ENCODE measurements around the gene TMBIM1.
A peak's percentile ranks its signal among the peaks of the same experiment; 100 is the strongest.

Gene TMBIM1, protein sequence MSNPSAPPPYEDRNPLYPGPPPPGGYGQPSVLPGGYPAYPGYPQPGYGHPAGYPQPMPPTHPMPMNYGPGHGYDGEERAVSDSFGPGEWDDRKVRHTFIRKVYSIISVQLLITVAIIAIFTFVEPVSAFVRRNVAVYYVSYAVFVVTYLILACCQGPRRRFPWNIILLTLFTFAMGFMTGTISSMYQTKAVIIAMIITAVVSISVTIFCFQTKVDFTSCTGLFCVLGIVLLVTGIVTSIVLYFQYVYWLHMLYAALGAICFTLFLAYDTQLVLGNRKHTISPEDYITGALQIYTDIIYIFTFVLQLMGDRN

DNA sequence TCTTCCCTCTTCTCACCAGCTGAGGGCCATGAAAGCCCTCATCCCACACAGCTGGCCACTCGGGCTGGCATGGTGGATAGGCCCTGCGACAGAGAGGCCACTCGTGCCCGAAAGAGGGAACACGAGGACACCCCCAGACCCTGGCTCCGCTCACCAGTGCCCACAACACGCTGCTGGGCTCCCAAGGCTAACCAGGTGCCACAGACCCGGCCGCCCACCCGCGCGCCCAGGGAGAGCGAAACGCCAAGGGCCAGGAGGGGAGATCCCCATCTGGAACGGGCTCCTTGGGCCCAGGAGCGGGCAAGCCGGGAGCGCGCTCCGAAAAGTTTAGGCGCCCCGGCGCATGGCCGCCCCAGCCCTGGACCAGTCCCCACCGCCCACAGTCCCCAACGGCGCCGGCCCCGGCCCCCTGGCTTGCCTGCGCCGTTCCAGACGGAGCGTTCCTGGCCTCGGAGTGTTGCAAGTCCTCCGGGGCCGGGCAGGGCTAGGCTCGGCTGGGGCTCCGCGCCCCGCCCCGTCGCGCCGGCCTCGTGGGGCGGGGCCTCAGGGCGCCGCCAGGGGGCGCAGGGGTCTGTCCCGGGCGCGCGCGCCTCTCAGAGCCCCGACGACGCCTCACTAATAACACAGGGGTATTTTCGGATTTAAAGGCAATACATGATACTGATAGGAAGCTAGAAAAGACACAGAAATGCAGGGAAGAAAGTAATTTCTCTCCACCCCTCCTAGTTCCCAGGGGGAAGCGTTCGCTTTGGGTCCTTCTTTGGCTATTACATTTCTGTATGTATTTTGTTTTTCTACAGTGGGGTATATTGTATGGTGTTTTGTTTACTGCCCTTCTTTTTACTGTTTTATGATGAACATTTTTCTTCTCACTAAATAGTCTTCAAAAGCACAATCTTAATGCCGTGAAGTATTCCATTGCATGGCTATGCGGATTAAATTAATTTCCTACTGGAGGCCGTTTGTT, at the start of gene TMBIM1:
Gene TMBIM1, minus strand, starts transcription at position 456 of the 967 bp plus-strand sequence. CDS start 10,362 bp downstream, outside the sequence.
- peak; percentile 75 for DNase-seq (ENCODE audit: low spot score)

- no peak for DNase-seq (ENCODE audit: low spot score)
Measured at GRCh38 chr2:218341381-218341780, 49.1 kb upstream of the TMBIM1 start.

GRCh38 chr2:218340656-218341055, 48.4 kb upstream of the TMBIM1 start:
- no peak for DNase-seq (ENCODE audit: low spot score)

DNA sequence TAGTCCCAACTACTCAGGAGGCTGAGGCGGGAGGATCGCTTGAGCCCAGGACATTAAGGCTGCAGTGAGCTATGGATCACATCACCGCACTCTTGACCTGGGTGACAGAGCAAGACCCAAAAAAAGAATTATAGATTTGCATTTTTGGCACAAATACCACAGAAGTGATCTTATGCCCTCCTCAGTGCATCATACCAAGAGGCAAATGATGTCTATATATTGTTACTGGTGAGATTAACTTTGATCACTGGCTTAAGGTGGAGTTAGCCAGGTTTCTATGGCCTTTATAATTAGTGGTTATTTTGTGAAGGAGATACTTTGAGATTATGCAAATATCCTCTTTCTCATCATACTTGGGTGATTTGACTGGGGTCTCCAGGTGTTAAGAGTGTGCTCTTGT, 42.2 kb upstream of the TMBIM1 start:
- DNase-seq (ENCODE audit: low spot score), result no peak

- no peak for DNase-seq (ENCODE audit: low spot score)
Measured at GRCh38 chr2:218332920-218333645, 40.8 kb upstream of the TMBIM1 start.

DNA sequence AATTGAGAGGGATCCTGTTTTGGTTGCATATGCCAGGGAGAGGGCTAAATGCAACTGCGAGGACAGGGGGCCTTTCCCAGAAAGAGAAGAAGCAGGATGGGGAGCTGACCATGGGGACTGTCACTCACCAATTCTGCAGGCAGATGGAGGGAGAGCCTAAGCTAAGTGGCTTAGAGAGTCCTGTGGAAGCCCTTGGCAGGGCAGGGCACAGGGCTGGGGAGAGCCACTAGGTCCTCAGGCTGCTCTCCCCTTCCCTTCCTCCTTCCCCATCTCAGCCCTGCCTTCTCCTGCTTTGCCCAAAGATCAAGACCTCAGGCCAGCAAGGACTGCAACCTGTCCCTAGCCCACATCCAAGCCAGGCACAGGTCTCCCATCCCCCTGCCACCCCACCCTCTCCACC, 40.0 kb upstream of the TMBIM1 start:
- DNase-seq (ENCODE audit: low spot score), result no peak

DNA sequence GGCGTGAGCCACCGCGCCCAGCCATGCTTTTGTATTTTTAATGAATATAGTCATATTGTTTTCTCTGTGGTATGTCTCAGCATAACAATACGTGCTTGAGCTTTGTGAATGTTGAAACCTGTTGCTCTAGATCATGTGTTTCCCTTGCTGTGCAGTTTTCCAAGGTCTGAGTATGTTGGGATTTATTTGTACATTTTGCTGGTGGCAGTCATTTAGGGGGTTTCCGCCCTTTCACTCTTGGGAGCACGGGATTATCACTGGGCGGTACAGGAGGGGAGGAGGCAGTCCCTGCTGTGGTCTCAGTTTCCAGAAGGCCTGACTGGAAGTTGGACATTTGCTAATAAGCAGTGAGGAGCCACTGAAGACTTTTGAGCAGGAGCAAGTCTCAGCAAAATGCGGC, 39.4 kb upstream of the TMBIM1 start:
- DNase-seq (ENCODE audit: low spot score), result no peak

- no peak for DNase-seq (ENCODE audit: low spot score)
Measured at GRCh38 chr2:218329826-218330593, 37.7 kb upstream of the TMBIM1 start.

DNA sequence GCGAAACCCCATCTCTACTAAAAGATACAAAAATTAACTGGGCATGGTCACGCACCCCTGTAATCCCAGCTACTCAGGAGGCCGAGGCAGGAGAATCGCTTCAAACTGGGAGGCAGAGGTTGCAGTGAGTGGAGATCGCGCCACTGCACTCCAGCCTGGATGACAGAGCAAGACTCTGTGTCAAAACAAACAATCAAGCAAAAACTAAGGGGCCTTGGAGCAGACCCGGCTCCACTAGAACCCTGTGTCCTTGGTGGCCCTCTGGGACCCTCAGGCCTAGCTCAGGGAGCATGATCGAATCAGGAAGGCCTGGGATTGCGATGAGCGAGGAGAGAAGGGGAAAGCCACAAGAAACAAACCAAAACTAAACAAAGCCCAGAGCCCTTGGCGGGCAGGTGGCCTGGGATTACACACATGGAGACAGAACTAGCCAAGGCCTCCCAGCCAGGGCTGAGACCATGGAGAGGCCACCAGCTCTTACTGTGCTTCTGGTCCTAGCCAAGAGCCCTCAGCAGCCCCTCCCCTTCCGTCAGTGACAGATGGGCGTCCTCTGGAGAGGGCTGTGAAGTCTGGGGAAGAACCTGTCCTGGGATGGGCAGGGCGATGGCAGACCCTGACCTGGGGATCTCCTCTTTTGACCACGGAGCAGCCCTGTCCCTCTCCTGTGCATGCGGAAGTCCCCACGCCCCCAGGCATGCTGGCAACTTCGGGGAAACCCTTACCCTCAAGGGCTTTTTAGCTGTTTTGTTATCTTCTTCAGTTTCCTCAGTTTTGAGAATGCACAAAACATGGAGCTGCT, 36.9 kb upstream of the TMBIM1 start:
- no peak for DNase-seq (ENCODE audit: low spot score)

GRCh38 chr2:218328294-218328693, 36.0 kb upstream of the TMBIM1 start:
- DNase-seq (ENCODE audit: low spot score), result no peak

GRCh38 chr2:218327451-218328210, 35.3 kb upstream of the TMBIM1 start:
- no peak for DNase-seq (ENCODE audit: low spot score)

- DNase-seq (ENCODE audit: low spot score), result no peak
Measured at GRCh38 chr2:218326315-218326714, 34.0 kb upstream of the TMBIM1 start.

DNA sequence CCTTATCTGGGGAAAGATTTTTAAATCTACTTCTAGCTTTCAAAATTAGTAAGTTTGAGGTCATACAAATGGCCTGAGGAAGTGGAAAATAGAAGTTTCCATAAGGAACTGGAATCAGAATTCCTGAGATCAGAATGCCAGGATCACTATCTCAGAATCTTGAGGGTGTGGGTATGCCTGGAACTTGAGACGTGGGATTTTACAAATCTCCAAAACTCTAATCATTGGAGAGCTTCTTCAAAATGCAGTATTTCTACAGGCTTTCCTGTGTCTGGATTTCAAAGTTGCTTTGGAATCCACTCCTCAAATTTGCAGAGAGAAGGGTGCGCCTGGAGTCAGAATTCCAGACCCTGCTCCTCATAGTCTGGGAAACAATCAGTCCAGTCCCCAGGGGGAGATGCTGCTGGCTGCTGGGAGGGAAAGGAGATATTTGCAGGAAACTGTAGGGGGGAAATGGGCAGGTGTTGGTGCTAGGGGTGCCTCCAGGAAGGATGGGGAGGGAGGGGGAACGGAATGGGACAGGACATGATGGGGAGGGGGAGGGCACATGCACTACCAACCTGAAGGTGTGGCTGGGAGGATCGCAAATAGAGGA, 33.4 kb upstream of the TMBIM1 start:
- DNase-seq (ENCODE audit: low spot score), result no peak

GRCh38 chr2:218323526-218324472, 31.5 kb upstream of the TMBIM1 start:
- DNase-seq (ENCODE audit: low spot score), result peak; percentile 24

DNA sequence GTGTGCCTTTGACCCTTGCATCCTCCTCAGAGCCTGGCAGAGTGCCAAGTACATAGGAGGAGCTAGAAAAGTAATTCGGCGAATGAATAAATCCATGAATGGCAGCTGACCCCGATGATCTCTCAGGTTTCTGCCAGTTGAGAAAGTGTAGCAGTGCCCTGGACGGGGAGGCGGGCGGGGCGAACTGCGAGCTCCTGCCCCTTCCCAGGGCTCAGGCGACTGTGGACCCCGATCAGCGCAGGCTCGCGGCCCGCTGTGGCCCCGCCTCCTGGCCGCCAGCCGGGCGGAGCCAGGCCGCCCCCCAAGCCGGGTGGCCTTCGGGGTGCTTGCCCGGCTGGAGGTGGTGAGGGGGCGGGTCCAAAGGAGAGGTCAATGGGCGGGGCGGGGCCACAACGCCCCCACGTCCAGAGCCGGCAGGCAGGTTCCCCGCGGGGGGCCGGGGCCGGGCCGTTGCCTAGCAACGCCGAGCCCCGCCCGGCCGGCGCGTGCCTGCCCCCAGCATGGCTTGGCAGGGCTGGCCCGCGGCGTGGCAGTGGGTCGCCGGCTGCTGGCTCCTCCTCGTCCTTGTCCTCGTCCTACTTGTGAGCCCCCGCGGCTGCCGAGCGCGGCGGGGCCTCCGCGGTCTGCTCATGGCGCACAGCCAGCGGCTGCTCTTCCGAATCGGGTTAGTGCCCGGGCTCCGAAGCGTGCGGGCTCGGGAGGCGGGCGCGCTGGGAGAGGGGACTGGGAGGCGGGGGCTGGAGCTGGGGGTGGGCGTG, 30.6 kb upstream of the TMBIM1 start:
- peak; percentile 89 for DNase-seq (ENCODE audit: low spot score)

- DNase-seq (ENCODE audit: low spot score), result no peak
Measured at GRCh38 chr2:218320704-218321336, 28.5 kb upstream of the TMBIM1 start.

DNA sequence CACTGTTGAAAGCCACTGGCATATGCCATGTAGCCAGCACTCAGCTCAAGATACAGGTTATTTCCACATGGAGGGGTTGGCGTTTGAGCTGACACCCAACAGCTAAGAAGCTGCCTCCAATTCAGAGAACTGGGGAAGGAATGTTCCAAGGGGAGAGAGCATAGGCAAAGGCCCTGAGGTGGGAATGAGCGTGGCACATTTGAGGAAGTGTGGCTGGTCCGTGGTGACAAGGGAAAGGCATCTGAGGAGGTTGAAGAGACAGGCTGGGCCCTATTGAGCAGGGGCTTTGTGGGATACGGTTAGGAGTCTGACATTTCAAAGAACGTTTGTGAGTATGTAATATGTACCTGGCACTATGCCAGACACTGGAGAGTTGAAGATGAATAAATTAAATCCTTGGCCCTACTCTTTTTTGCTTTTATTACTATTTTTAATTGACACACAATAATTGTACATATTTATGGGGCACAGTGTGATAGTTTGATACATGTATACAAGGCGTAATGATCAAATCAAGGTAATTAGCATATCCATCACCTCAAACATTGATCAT, 27.6 kb upstream of the TMBIM1 start:
- DNase-seq (ENCODE audit: low spot score), result no peak
